HG03571 (cell line): ENCODE data around the gene ARHGEF28.

Experiments used
- ATAC-seq: cut with Tn5 transposase; IDR thresholded peaks from one replicate; pipeline ENCODE4 v1.9.1; 2021; ENCODE audit not compliant: unreplicated experiment

Gene ARHGEF28

GRCh38 chr5:73625944-73626811 lies at the start of gene ARHGEF28:
TSS of gene ARHGEF28 (plus strand) at chr5:73626196. CDS start at chr5:73684852, 58,656 bp downstream.
- no peak for ATAC-seq

DNA sequence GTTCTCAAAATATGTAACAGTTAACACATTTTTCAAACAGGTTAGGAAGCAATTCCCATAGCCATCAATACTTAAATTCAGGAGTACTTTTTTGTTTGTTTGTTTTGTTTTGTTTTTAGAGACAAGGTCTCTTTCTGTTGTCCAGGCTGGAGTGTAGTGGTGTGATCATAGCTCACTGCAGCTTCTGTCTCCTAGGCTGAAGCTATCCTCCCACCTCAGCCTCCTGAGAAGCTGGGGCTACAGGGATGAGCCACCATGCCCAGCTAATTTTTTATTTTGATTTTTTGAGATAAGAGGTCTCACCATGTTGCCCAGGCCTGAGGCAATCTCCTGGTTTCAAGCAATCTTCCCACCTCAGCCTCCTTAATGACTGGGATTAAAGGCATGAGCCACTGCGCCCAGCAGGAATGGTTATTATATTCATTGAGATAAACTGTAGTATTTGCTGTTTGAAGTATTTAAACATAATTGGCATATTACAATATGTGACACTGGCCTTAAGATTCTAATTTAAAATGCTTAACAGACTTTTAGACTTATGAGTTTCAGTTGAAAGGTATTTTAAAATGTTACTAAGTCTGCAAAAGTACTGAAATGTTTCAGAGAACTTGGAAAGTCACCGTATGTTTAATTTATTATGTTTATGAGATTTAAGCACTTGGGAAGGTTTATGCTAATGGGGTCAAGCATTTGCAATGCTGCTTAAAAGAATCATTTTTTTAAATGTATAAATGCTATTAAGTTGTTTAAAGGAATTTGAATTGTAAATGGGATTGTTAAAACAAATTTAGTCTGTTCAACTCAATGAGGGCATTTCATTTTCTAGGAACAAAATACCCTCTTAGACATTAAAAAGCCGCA lies 43.5 kb upstream of the ARHGEF28 start:
- no peak for ATAC-seq

DNA sequence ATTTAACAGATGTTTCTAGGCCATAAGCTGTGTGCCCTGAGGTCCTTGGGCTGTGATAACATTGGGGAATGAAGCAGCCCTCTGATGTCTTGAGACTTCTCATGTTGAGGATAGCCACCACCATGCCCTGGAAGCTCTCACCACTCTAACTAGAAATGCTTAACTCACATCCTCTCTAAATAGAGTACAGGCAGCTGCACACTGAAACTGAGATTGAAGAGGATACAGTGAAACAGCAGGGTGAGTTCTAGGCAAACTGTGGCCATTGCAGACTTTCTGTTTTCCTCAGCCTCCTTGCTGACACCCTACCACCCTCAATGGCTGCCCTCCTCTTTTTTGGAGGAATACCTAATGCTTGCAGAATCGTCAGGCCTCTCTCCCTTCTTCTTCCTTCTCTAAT lies 38.1 kb upstream of the ARHGEF28 start:
- ATAC-seq, result no peak

GRCh38 chr5:73591102-73591695 lies 34.8 kb upstream of the ARHGEF28 start:
- no peak for ATAC-seq

- ATAC-seq, result no peak
Observed at GRCh38 chr5:73591698-73592501, 34.1 kb upstream of the ARHGEF28 start.

DNA sequence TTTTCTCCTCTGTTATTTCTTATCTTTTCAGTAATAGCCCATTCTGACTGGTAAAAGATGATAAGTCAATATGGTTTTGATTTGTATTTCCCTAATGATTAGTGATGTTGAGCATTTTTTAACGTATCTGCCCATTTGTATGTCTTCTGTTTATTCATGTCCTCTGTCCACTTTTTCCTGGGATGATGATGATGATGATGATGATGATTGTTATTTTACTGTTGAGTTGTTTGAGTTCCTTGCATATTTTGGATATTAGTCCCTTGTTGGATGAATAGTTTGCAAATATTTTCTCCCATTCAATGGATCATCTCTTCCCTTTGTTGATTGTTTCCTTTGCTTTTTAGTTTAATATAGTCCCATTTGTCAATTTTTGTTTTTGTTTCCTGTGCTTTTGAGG lies 33.4 kb upstream of the ARHGEF28 start:
- no peak for ATAC-seq

GRCh38 chr5:73596705-73597328 lies 29.2 kb upstream of the ARHGEF28 start:
- ATAC-seq, result no peak

DNA sequence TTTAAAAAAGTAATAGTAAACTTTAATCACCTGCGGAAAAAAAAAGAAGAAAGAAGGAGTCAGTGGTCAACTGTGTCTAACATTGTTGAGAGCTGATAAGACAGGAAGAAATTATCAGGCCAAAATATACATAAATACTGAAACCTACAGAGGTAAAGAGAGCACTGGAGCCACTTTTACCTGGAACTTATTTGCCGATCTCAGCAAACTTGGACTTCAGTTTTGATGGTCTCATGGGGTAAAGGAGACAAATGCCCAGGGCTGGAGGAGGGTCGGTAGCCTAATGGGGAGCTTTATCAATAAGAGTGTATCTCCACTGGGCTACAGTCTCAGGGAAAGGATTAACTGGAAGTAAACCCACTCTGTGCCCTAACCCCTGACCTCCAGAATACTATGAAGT lies 26.6 kb upstream of the ARHGEF28 start:
- ATAC-seq, result no peak

DNA sequence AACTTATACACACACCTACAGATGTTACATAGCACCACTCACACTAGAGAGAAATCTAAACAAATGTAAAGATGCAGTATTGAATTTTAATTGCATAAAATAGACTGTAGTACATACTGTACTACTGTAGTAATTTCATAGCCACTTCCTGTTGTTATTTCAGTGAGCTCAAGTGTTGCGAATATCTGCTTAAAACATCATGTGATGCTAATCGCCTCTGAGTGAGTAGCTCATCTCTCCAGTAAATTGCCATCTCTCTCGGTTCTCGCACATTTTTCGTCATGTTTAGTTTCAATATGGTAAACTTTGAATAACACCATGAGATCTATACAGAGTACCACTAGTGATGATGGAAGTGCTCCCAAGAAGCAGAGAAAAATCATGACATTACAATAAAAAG lies 22.0 kb upstream of the ARHGEF28 start:
- ATAC-seq, result no peak

GRCh38 chr5:73605223-73606087 lies 20.5 kb upstream of the ARHGEF28 start:
- no peak for ATAC-seq

DNA sequence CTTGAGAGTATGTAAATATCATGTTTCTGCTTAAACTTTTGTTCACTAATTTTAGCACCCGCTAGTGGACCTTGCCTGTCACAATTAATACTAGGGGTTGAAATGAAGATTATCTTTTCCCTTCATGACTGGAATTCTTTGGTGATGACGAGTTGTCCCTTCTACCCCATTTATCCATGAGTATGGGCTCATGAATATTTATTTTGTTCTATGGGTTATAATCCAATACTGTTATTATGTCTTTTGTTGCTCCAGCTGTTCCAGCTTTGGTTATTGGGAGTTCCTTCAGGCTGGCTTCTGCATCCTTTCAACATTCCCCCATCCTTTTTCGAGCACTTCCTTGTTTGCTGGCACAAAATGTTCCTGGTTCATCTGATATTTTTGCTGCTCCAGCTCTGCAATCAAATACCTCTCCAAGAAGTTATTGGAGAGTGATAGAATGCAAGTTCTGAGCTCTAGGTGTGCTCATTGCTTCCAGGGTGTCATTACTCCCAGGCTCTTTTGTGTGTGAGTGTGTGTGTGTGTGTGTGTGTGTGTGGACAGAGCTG lies 19.7 kb upstream of the ARHGEF28 start:
- no peak for ATAC-seq

GRCh38 chr5:73607228-73607627 lies 18.8 kb upstream of the ARHGEF28 start:
- ATAC-seq, result no peak

DNA sequence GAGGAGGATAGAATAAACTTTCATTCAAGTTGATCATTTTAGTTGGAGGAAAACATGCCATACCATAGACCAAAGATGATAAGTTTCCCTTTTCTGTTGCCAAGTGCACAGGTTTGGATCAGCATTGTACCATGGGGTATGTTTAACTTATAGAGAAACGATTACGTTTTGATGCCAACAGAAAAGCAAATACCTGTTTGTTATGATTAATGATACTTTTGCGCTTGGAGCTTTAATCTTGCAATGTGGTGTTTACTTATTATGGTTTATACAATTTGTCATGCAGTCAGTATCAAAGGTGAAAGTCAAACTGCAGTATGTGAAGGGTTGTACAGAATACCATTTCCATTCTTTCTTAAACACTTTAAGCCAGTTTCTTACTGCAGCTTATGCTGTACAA lies 13.2 kb upstream of the ARHGEF28 start:
- ATAC-seq, result no peak

DNA sequence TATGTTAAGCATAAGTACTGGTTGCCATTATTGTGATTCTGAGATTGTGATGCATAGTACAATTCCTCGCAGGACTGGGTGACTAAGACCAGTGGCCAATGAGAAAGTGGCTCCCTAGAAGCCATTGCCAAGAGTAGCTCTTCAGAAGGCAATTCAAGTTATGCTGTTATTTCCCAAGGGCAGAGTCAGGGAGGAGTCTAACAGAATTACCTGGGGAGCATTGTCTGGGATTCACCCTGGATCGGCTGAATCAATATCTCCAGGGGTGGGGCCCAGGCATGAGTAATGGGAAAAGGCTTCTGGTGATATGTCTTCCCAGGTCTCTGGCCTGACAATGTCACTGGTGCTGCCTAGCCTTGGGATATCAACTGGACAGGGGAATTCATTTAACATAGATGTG lies 10.9 kb upstream of the ARHGEF28 start:
- no peak for ATAC-seq

DNA sequence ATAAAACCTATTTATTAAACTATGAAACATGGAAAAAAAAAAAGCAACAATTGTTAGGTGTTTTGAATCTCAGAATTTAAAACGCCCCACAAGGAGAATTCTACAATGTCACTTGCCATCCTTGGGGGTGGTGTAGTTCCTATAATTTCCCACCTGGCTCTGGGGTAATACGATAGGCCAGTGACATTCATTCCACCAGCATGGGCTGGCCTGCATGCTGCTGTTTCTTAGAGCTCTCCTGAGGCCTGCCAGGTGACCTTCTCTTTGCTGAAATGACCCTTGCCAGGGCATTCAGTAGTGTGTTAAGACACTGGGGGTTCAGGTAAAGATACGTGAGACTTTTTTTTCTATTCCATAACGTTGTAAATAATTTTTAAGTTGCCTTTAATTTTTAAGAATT lies 10.0 kb upstream of the ARHGEF28 start:
- no peak for ATAC-seq

DNA sequence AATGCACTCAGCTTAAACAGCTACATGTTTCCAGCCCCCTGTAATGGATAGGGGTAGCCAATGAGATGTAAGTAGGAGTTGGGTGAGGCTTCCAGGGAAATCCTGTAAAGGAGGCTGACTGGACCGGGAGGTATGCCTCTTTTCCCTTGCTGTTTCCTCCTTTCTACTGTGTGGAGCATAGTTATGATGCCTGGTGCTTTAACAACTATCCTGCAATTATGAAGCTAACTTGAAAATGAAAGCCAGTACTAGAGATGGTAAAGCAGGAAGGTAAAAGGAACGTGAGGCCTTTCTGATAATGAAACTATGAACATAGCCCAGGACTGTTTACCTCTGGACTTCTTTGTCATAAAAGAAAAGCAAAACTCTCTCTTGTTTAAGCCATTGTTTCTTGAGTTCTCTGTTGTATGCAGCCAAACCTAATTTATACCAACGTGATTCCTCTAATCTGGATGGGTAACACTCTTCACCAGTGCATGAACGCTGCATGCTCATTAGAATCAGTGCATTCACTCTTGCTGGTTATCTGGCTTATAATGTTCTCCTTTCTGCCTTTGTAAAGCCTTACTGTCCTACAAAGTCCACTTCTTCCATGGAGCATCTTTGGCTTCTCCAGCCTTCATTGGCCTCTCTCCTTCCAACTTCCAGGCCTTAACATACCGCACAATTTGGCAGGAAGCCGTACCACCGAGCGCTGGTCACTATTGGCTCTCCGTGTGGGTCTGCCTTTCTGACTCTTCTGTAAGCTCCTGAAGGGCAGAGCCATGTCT lies 8.3 kb upstream of the ARHGEF28 start:
- no peak for ATAC-seq

DNA sequence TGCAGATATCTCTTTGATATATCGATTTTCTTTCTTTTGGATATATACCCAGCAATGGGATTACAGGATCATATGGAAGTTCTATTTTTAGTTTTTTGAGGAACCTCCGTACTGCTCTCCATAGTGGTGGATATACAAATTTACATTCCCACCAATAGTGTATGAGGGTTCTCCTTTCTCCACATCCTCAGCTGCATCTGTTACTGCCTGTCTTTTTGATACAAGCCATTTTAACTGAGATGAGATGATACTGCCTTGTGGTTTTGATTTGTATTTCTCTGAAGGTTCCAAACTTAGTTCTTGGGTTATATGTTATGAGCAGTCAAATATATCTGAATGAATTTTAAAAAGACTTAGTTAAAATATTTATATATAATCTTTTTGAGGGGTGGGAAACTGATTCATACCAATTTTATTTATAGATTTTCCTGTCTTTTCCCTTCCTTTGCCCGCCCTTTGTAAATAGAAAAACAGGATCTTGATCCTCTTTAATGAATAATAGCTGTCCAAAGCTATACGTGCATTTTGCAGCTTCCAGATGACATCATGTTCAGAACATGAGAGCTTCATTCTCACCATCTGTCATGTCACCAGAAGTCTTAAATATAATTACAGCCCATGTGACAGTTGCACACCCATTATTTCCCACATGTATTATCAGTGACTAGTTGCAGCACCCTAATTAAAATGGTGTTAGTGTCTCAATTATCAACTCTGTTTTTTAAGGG lies 6.2 kb upstream of the ARHGEF28 start:
- no peak for ATAC-seq

- ATAC-seq, result no peak
Observed at GRCh38 chr5:73620334-73620687, 5.7 kb upstream of the ARHGEF28 start.
